Measurements from ENCODE around the gene COPS9. TPM values are rescaled to one million over a fixed set of nuclear protein-coding genes. Genes with fewer than 3 reads are reported as not detected.

Gene COPS9
- total and polyA plus RNA-seq, 2 donors (not counting 1 experiment from before 2014, with no cell fraction given) = 104 to 176 TPM

DNA sequence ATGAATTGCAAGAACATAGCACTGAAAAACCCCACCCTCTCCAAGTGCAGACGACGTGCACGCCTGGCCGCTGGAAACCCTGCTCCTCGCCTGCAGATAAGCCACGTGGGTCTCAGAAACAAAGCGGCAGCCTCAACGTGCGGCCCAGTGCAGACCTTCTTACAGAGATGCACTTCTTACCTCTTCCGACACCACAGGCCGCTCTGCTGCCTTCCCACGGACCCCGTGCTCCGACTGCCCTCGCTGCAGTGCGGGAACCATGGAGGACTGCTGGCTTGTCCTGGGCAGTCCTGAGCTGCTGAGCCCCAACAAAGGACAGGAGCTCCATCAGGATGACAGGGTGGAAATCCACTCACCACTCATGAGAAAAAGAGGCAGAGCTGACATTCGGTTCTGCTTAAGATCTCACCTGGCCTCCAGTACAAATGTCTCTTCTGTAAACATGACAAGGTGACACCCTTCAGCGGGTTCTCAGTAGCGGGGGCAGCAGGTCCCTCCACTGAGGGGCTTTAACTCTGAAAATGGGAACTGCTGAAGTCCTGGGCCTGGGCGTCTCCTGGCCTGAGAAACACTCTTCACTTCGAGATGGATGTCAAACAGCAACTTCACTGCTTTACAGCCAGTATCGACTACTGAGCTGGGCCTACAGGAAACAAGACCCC lies 6.2 kb downstream of the COPS9 start:
- H3K9ac ChIP-seq (ENCODE audit: insufficient read depth, low read length) = no peak overlapping the region
- H2AFZ ChIP-seq (ENCODE audit: low read length) = no peak overlapping the region
- no peak overlapping the region for H3K27ac ChIP-seq (ENCODE audit: insufficient read depth, low read length)
- no peaks in the 10 kb centered on the region for H4K20me1 ChIP-seq (ENCODE audit: control insufficient read depth, extremely low read depth, insufficient read depth, low read length)
- H3K4me2 ChIP-seq (ENCODE audit: extremely low read depth, insufficient read depth, low read length) = no peak overlapping the region
- no peak for DNase-seq (ENCODE audit: low read depth in 2 of 2)
- H3K9me3 ChIP-seq (ENCODE audit: control insufficient read depth, insufficient read depth, low read depth, low read length) = no peaks in the 10 kb centered on the region
- no peaks in the 10 kb centered on the region for H3K4me1 ChIP-seq (ENCODE audit: control insufficient read depth, extremely low read depth, insufficient read depth, low read length)
- no peaks in the 10 kb centered on the region for H3K27me3 ChIP-seq (ENCODE audit: control insufficient read depth, insufficient read depth, low read length)
- peaks cover 14% of the 10 kb centered on the region for H3K79me2 ChIP-seq (ENCODE audit: control insufficient read depth, insufficient read depth, low read length)
- H3K4me3 ChIP-seq (replicated peaks in 1 of 4; ENCODE audit: control extremely low read depth in 1 of 4, insufficient read depth in 1 of 4, low read depth in 3 of 4, low read length in 4 of 4) = no peak overlapping the region
- TF ChIP-seq, protein P1, sequence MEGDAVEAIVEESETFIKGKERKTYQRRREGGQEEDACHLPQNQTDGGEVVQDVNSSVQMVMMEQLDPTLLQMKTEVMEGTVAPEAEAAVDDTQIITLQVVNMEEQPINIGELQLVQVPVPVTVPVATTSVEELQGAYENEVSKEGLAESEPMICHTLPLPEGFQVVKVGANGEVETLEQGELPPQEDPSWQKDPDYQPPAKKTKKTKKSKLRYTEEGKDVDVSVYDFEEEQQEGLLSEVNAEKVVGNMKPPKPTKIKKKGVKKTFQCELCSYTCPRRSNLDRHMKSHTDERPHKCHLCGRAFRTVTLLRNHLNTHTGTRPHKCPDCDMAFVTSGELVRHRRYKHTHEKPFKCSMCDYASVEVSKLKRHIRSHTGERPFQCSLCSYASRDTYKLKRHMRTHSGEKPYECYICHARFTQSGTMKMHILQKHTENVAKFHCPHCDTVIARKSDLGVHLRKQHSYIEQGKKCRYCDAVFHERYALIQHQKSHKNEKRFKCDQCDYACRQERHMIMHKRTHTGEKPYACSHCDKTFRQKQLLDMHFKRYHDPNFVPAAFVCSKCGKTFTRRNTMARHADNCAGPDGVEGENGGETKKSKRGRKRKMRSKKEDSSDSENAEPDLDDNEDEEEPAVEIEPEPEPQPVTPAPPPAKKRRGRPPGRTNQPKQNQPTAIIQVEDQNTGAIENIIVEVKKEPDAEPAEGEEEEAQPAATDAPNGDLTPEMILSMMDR (conservative IDR thresholded peaks at IDR 0.05 in 1 of 2, IDR thresholded peaks at IDR 0.05 in 1 of 2; ENCODE audit: low read depth in 1 of 2, low read length in 2 of 2) = no peak
- TF ChIP-seq EZH2 (IDR thresholded peaks at IDR 0.05; ENCODE audit: low read length, missing control alignments) = no peak
- peaks cover 18% of the 10 kb centered on the region for H3K36me3 ChIP-seq (ENCODE audit: control insufficient read depth, insufficient read depth, low read length)

DNA sequence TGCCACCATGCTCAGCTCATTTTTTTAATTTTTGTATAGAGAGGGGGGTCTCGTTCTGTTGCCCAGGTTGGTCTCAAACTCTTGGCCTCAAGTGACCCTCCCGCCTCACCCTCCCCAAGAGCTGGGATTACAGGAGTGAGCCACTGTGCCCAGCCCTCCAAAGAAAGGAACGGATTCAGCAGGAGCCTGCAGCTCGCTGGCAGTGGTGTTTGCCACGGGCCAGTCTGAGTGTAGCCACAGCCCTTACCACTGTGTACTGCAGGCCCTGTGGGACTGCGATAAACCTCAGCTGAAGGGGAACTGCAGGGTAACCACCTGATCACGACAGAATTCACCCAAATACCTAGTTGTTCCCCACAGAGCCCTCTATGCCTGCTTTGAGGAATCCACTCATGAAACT lies 6.8 kb downstream of the COPS9 start:
- Histone ChIP-seq H3K79me2 (ENCODE audit: control insufficient read depth, insufficient read depth, low read length) (peaks cover 8% of the 10 kb centered on the region), H4K20me1 (ENCODE audit: control insufficient read depth, extremely low read depth, insufficient read depth, low read length) (no peaks in the 10 kb centered on the region), H3K36me3 (ENCODE audit: control insufficient read depth, insufficient read depth, low read length) (peaks cover 18% of the 10 kb centered on the region), H3K4me1 (ENCODE audit: control insufficient read depth, extremely low read depth, insufficient read depth, low read length) (no peaks in the 10 kb centered on the region), H3K27ac (ENCODE audit: insufficient read depth, low read length) (no peak overlapping the region), H3K4me3 (replicated peaks in 1 of 4; ENCODE audit: control extremely low read depth in 1 of 4, insufficient read depth in 1 of 4, low read depth in 3 of 4, low read length in 4 of 4) (no peak overlapping the region), H3K9me3 (ENCODE audit: control insufficient read depth, insufficient read depth, low read depth, low read length) (no peaks in the 10 kb centered on the region), H3K4me2 (ENCODE audit: extremely low read depth, insufficient read depth, low read length) (no peak overlapping the region), H2AFZ (ENCODE audit: low read length) (no peak overlapping the region), H3K27me3 (ENCODE audit: control insufficient read depth, insufficient read depth, low read length) (no peaks in the 10 kb centered on the region), H3K9ac (ENCODE audit: insufficient read depth, low read length) (no peak overlapping the region)
- no peak for DNase-seq (ENCODE audit: low read depth in 2 of 2)
- no peak for TF ChIP-seq EZH2 (IDR thresholded peaks at IDR 0.05; ENCODE audit: low read length, missing control alignments)
- TF ChIP-seq, protein P1 (conservative IDR thresholded peaks at IDR 0.05 in 1 of 2, IDR thresholded peaks at IDR 0.05 in 1 of 2; ENCODE audit: low read depth in 1 of 2, low read length in 2 of 2) = no peak

DNA sequence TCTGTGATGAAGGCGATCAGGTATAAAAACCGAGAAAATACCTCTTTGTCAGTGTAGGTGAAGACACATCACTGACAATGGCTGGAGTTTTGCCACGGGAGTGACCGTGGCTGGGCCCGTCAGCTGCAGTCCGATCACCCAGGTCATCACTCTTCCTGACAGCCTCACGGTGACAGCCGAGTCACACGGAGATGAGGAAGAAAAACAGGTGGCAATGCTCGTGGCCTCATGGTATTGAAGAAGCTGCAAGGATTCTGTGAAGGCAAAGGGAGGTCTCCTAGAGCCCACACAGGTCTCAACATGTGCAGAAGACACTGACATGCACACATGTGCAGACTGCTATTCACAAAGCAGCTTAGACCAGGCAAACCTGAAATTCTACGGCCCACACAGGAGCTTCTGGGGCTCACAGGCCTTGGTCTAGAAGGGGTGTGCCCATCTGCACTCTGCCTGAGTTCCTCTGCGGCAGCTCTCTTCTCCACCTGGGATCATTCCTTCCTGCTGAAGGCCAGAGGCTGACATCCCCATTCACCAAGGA lies 7.4 kb downstream of the COPS9 start:
- no peak for TF ChIP-seq EZH2 (IDR thresholded peaks at IDR 0.05; ENCODE audit: low read length, missing control alignments)
- TF ChIP-seq, protein P1 (conservative IDR thresholded peaks at IDR 0.05 in 1 of 2, IDR thresholded peaks at IDR 0.05 in 1 of 2; ENCODE audit: low read depth in 1 of 2, low read length in 2 of 2) = no peak
- Histone ChIP-seq H3K79me2 (ENCODE audit: control insufficient read depth, insufficient read depth, low read length) (peaks cover 2% of the 10 kb centered on the region), H3K27me3 (ENCODE audit: control insufficient read depth, insufficient read depth, low read length) (no peaks in the 10 kb centered on the region), H4K20me1 (ENCODE audit: control insufficient read depth, extremely low read depth, insufficient read depth, low read length) (no peaks in the 10 kb centered on the region), H3K9ac (ENCODE audit: insufficient read depth, low read length) (no peak overlapping the region), H3K4me3 (replicated peaks in 1 of 4; ENCODE audit: control extremely low read depth in 1 of 4, insufficient read depth in 1 of 4, low read depth in 3 of 4, low read length in 4 of 4) (no peak overlapping the region), H3K4me2 (ENCODE audit: extremely low read depth, insufficient read depth, low read length) (no peak overlapping the region), H3K27ac (ENCODE audit: insufficient read depth, low read length) (no peak overlapping the region), H3K36me3 (ENCODE audit: control insufficient read depth, insufficient read depth, low read length) (peaks cover 18% of the 10 kb centered on the region), H3K4me1 (ENCODE audit: control insufficient read depth, extremely low read depth, insufficient read depth, low read length) (no peaks in the 10 kb centered on the region), H2AFZ (ENCODE audit: low read length) (no peak overlapping the region), H3K9me3 (ENCODE audit: control insufficient read depth, insufficient read depth, low read depth, low read length) (no peaks in the 10 kb centered on the region)
- DNase-seq (ENCODE audit: low read depth in 2 of 2) = no peak

All from fibroblast of lung (primary cell).